ENCODE results near the gene ARRDC1. TPM values are rescaled to one million over a fixed set of nuclear protein-coding genes. Genes with fewer than 3 reads are reported as not detected.

The ARRDC1 gene
- polyA plus RNA-seq, 3 donors = 24.7 to 39.1 (median 30.2) TPM

DNA sequence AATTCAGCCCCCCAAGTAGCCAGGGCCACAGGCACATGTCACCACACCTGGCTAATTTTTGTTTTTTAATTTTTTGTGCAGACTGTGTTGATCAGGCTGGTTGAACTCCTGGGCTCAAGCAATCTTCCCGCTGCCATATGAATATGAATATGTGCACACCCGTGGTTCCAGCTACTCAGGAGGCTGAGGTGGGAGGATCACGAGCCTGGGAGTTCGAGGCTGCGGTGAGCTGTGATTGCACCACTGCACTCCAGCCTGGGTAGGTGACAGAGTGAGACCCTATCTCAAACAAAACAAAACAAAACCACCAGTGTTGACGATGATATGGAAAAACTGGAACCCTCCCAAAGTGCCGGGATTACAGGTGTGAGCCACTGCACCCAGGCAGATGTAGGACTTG is 45.3 kb downstream of the ARRDC1 start:
- no peak for DNase-seq (ENCODE audit: extremely low read depth in 1 of 11, low read depth in 9 of 11, low spot score in 4 of 11)

DNA sequence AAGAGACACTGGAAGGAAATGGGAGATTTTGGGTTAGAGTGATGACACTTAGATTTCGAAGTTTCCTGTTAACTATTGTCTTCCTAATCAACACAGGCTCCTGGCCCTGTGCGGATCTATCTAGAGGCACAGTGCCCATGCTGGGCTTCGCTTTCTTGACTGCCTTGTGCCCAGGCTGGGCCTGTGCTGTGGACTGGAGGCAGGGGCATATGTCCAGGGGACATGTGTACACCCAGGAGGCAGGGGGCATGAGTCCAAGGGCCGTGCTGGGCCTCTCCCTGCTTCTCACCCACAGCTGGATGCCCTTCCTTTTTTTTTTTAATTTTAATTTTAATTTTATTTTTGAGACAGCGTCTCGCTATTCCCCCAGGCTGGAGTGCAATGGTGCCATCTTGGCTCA is 50.9 kb downstream of the ARRDC1 start:
- DNase-seq (ENCODE audit: extremely low read depth in 1 of 11, low read depth in 9 of 11, low spot score in 4 of 11) = no peak

GRCh38 chr9:137657606-137658005 is 52.1 kb downstream of the ARRDC1 start:
- no peak for DNase-seq (ENCODE audit: extremely low read depth in 1 of 11, low read depth in 9 of 11, low spot score in 4 of 11)

DNA sequence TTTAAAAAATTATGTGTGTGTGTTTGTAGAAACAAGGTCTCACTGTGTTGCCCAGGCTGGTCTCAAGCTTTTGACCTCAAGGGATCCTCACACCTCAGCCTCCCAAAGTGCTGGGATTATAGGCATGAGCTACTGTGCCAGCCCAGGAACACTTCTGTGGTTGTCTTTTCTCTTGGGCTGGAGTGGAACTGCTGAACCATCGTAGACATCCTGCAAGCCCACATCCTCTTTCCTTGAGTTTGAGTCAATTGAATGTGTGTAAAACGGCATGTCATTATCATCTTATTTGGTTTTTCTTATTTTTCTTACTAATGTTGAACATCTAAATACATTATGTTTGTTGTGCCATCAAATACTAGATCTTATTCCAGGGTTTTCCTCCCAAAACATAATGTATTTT is 53.3 kb downstream of the ARRDC1 start:
- no peak for DNase-seq (ENCODE audit: extremely low read depth in 1 of 11, low read depth in 9 of 11, low spot score in 4 of 11)

GRCh38 chr9:137660144-137660543 is 54.7 kb downstream of the ARRDC1 start:
- no peak for DNase-seq (ENCODE audit: extremely low read depth in 1 of 11, low read depth in 9 of 11, low spot score in 4 of 11)

- no peak for DNase-seq (ENCODE audit: extremely low read depth in 1 of 11, low read depth in 9 of 11, low spot score in 4 of 11)
Measured at GRCh38 chr9:137663584-137663983, 58.1 kb downstream of the ARRDC1 start.

DNA sequence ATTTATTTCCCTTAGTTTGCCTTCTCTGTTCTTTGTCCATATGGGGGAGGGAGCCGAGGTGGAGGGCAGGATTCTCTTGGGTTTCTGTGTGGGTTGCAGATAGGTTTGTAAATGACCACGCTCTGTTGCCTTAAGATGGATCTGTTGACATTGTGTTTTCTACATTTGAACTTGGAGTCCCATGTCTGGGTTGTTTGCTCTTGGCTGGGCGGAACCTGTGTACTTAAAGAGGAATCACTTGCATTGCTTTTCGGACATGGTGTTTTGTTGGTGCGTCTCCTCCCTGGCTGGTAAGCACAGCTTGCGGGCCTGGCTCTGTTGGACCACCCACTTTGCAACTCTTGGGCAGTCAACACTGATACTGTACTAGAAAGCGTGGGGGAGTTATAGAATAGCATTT is 59.2 kb downstream of the ARRDC1 start:
- no peak for DNase-seq (ENCODE audit: extremely low read depth in 1 of 11, low read depth in 9 of 11, low spot score in 4 of 11)

Other genes with a start within 250 kb of the ARRDC1 start
- 10 to 100 TPM; 12.0 to 35.4 (median 16.6) TPM for gene EXD3, start 182.5 kb upstream of the ARRDC1 start, polyA plus RNA-seq (ENCODE audit: insufficient read length in 3 of 3)
- 10 to 100 TPM in 1 of 3 donors, 1 to 10 TPM in 2; 4.8 to 15.9 (median 6.0) TPM for gene NOXA1, start 182.3 kb upstream of the ARRDC1 start, polyA plus RNA-seq (ENCODE audit: insufficient read length in 3 of 3)
- gene ENTPD8, start 164.3 kb upstream of the ARRDC1 start, polyA plus RNA-seq (ENCODE audit: insufficient read length in 3 of 3) = under 1 TPM; 0.14 to 0.68 (median 0.63) TPM
- gene NSMF, start 146.4 kb upstream of the ARRDC1 start, polyA plus RNA-seq (ENCODE audit: insufficient read length in 3 of 3) = 10 to 100 TPM; 52.9 to 57.8 (median 56.5) TPM
- 1 to 10 TPM; 2.1 to 5.1 (median 2.4) TPM for gene PNPLA7, start 55.3 kb upstream of the ARRDC1 start, polyA plus RNA-seq (ENCODE audit: insufficient read length in 3 of 3)
- gene MRPL41, start 53.8 kb upstream of the ARRDC1 start, polyA plus RNA-seq (ENCODE audit: insufficient read length in 3 of 3) = 10 to 100 TPM; 12.9 to 26.0 (median 24.0) TPM
- 10 to 100 TPM; 38.2 to 64.2 (median 44.7) TPM for gene DPH7, start 26.8 kb upstream of the ARRDC1 start, polyA plus RNA-seq (ENCODE audit: insufficient read length in 3 of 3)
- 10 to 100 TPM; 18.9 to 24.3 (median 20.5) TPM for gene ZMYND19, start 15.2 kb upstream of the ARRDC1 start, polyA plus RNA-seq (ENCODE audit: insufficient read length in 3 of 3)
- 10 to 100 TPM; 67.8 to 78.8 (median 76.3) TPM for gene EHMT1, start 13.3 kb downstream of the ARRDC1 start, polyA plus RNA-seq (ENCODE audit: insufficient read length in 3 of 3)

Data from renal cortex interstitium (tissue), 11 donors.